WTC11 (cell line): ENCODE measurements around the gene USB1. TPM values are rescaled to one million over a fixed set of nuclear protein-coding genes. Genes with fewer than 3 reads are reported as not detected.

Experiments
- ATAC-seq: fragments of 200-7000 bp; cut with Tn5 transposase; 2 replicates; pipeline ENCODE4 v1.10.0; 2021; ENCODE audit warnings: mild to moderate bottlenecking, moderate library complexity
- CTCF ChIA-PET: fragments of 300-600 bp; sonication (Branson Sonifier 250); formaldehyde crosslinking; loops from one replicate; lab custom pipeline; 2021; ENCODE audit warnings: antibody characterized with exemption; lab: Charles Lee
- POLR2A ChIA-PET: fragments of 350-600 bp; sonication (Branson Sonifier 250); formaldehyde crosslinking; loops from one replicate; lab custom pipeline; 2021; ENCODE audit warnings: antibody characterized with exemption; lab: Charles Lee
- DNase-seq: peaks from one replicate; pipeline ENCODE4 v3.0.0; 2021; ENCODE audit warnings: low spot score
- H3K27ac Mint-ChIP-seq: 2 replicates; pipeline ENCODE4 v1.8.0; 2021; ENCODE audit warnings: mixed read lengths
- H3K27me3 Mint-ChIP-seq: 2 replicates; pipeline ENCODE4 v1.8.0; 2021; ENCODE audit warnings: low read depth, mild to moderate bottlenecking, moderate library complexity, mixed read lengths
- H3K36me3 Mint-ChIP-seq: 2 replicates; pipeline ENCODE4 v1.8.0; 2021; ENCODE audit warnings: mixed read lengths
- H3K4me1 Mint-ChIP-seq: 2 replicates; pipeline ENCODE4 v1.8.0; 2022; ENCODE audit warnings: mixed read lengths
- H3K4me3 Mint-ChIP-seq: 2 replicates; pipeline ENCODE4 v1.8.0; 2021; ENCODE audit warnings: mild to moderate bottlenecking, moderate library complexity, mixed read lengths
- H3K9me3 Mint-ChIP-seq: 2 replicates; pipeline ENCODE4 v1.8.0; 2021; ENCODE audit warnings: mixed read lengths
- CREB1 ChIP-seq: sonication (generic); formaldehyde crosslinking; IDR thresholded peaks from 2 replicates; pipeline ENCODE4 v1.8.0; 2023; ENCODE audit warnings: mild to moderate bottlenecking, missing genetic modification reagents
- EMX1 ChIP-seq: fragments of 250-450 bp; sonication (Bioruptor Pico); IDR thresholded peaks from 2 replicates; pipeline ENCODE4 v1.8.0; 2021; ENCODE audit warnings: mild to moderate bottlenecking
- ETV6 ChIP-seq: sonication (generic); formaldehyde crosslinking; IDR thresholded peaks from 2 replicates; pipeline ENCODE4 v1.8.1; 2022; ENCODE audit warnings: mild to moderate bottlenecking, missing genetic modification reagents
- GRHL2 ChIP-seq: fragments of 250-450 bp; sonication (Bioruptor Pico); IDR thresholded peaks from 2 replicates; pipeline ENCODE4 v1.8.0; 2022; ENCODE audit warnings: mild to moderate bottlenecking, moderate library complexity; ENCODE audit not compliant: insufficient replicate concordance, severe bottlenecking
- GTF2I ChIP-seq: fragments of 250-450 bp; sonication (Bioruptor Pico); conservative IDR thresholded peaks from 2 replicates; pipeline ENCODE4 v1.4.0; 2021; ENCODE audit warnings: mild to moderate bottlenecking
- IRF2 ChIP-seq: sonication (generic); formaldehyde crosslinking; IDR thresholded peaks from 2 replicates; pipeline ENCODE4 v1.8.0; 2022; ENCODE audit warnings: low read depth, missing genetic modification reagents, borderline replicate concordance
- NFE2L1 ChIP-seq: sonication (generic); formaldehyde crosslinking; IDR thresholded peaks from 2 replicates; pipeline ENCODE4 v1.8.1; 2023; ENCODE audit warnings: missing genetic modification reagents
- NR3C1 ChIP-seq: sonication (generic); formaldehyde crosslinking; conservative IDR thresholded peaks from 2 replicates; pipeline ENCODE4 v1.8.1; 2023; ENCODE audit warnings: low read depth, mild to moderate bottlenecking, missing genetic modification reagents
- SMAD4 ChIP-seq: sonication (generic); formaldehyde crosslinking; IDR thresholded peaks from 2 replicates; pipeline ENCODE4 v1.8.0; 2022; ENCODE audit warnings: mild to moderate bottlenecking, missing genetic modification reagents
- SP1 ChIP-seq: sonication (generic); formaldehyde crosslinking; conservative IDR thresholded peaks from 2 replicates; pipeline ENCODE4 v1.8.1; 2022; ENCODE audit warnings: missing genetic modification reagents
- TEAD4 ChIP-seq: sonication (generic); formaldehyde crosslinking; IDR thresholded peaks from 2 replicates; pipeline ENCODE4 v1.8.0; 2022; ENCODE audit warnings: mild to moderate bottlenecking, missing genetic modification reagents
- ZNF121 ChIP-seq: sonication (generic); formaldehyde crosslinking; IDR thresholded peaks from 2 replicates; pipeline ENCODE4 v1.8.0; 2023; ENCODE audit warnings: missing genetic modification reagents
- ZNF138 ChIP-seq: sonication (generic); formaldehyde crosslinking; conservative IDR thresholded peaks from 2 replicates; pipeline ENCODE4 v1.8.1; 2022; ENCODE audit warnings: mild to moderate bottlenecking, moderate library complexity, missing genetic modification reagents
- ZNF671 ChIP-seq: fragments of 250-450 bp; sonication (Bioruptor Pico); IDR thresholded peaks from 2 replicates; pipeline ENCODE4 v1.8.0; 2021; ENCODE audit warnings: mild to moderate bottlenecking
- total RNA-seq: library from RNA; stranded (reverse); gene quantifications from 3 replicates; pipeline ENCODE4 v1.2.3, GENCODE V29; 2021
- TF ChIP-seq, protein P1 (sequence below): sonication (generic); formaldehyde crosslinking; IDR thresholded peaks from 2 replicates; pipeline ENCODE4 v1.8.0; 2022; ENCODE audit warnings: mild to moderate bottlenecking, missing genetic modification reagents
- TF ChIP-seq, protein P2 (sequence below): sonication (generic); formaldehyde crosslinking; conservative IDR thresholded peaks from 2 replicates; pipeline ENCODE4 v1.8.1; 2023; ENCODE audit warnings: mild to moderate bottlenecking, low read depth, missing genetic modification reagents, moderate library complexity
- TF ChIP-seq, protein P3 (sequence below): sonication (generic); formaldehyde crosslinking; IDR thresholded peaks from 2 replicates; pipeline ENCODE4 v1.8.0; 2023; ENCODE audit warnings: mild to moderate bottlenecking, missing genetic modification reagents
- TF ChIP-seq, protein P4 (sequence below): sonication (generic); formaldehyde crosslinking; IDR thresholded peaks from 2 replicates; pipeline ENCODE4 v1.8.1; 2023; ENCODE audit warnings: mild to moderate bottlenecking, missing genetic modification reagents
- TF ChIP-seq, protein P5 (sequence below): fragments of 250-450 bp; sonication (Bioruptor Pico); conservative IDR thresholded peaks from 2 replicates; pipeline ENCODE4 v1.9.0; 2021; ENCODE audit warnings: mild to moderate bottlenecking

The USB1 gene
- total RNA-seq, 1 experiment from 2014 or later, result 67.1 TPM

DNA sequence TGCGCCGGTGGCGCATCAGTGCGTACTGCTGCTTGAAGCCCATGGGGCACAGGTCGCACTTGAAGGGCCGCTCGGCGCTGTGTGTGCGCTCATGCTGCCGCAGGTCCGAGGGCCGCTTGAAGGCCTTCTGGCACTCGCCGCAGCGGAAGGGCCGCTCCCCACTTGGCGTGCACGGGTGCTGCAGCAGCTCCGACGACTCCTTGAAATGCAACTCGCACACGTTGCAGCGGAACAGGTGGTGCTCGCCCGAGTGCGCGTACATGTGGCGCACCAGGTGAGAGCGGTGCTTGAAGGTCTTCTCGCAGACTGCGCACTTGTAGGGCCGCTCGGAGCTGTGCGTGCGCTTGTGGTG lies 4.1 kb upstream of the USB1 start (continued):
- TF ChIP-seq, protein P1, sequence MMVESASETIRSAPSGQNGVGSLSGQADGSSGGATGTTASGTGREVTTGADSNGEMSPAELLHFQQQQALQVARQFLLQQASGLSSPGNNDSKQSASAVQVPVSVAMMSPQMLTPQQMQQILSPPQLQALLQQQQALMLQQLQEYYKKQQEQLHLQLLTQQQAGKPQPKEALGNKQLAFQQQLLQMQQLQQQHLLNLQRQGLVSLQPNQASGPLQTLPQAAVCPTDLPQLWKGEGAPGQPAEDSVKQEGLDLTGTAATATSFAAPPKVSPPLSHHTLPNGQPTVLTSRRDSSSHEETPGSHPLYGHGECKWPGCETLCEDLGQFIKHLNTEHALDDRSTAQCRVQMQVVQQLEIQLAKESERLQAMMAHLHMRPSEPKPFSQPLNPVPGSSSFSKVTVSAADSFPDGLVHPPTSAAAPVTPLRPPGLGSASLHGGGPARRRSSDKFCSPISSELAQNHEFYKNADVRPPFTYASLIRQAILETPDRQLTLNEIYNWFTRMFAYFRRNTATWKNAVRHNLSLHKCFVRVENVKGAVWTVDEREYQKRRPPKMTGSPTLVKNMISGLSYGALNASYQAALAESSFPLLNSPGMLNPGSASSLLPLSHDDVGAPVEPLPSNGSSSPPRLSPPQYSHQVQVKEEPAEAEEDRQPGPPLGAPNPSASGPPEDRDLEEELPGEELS (CRISPR knock-in tag), result no peak
- TF ChIP-seq TEAD4 (CRISPR knock-in tag), result no peak
- TF ChIP-seq NFE2L1 (CRISPR knock-in tag), result no peak
- TF ChIP-seq GTF2I, result no peak
- TF ChIP-seq ZNF138 (CRISPR knock-in tag), result no peak
- TF ChIP-seq, all 79 proteins: peak for 0

DNA sequence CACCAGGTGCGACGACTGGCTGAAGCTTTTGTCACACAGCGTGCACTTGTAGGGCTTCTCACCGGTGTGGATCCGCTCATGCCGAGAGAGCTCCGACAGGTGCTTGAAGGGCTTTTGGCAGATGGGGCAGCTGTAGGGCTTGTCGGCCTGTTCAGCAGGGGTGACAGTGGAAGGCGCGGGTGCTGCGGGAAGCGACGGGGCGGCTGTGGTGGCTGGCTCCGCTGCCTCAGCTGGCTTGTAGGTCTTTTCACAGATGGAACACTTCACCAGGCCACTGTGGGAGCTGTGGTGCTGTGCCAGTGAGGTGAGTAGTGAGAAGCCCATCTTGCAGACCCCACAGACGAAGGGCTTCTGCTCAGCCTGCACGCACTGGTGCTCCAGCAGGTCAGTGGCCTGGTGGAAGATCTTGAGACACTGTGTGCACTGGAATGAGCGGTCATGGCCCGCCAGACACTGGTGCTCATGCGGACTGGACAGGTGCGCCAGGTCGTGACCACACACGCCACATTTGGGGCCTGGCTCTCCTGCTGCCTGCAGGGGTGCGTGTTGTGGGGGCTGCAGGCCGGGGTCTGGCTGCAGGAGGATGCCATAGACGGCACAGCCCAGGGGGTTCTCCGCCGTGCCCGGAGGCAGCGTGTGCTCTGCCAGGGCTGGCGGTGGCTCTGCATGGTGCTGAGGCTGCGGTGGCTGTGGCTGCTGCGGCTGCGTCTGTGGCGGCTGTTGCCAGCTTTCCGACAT lies 3.5 kb upstream of the USB1 start:
- H3K4me3 Mint-ChIP-seq, result no peak overlapping the region
- no peak for ATAC-seq
- DNase-seq, result no peak
- peaks cover 4% of the 10 kb centered on the region; the same call in 1 of the 2 replicates for H3K36me3 Mint-ChIP-seq
- ChIA-PET POLR2A (no interaction called here), CTCF (interaction anchor here (0.6 to 6.1 kb wide), 6 partner anchors 12 to 222 kb away, joined by 3 to 56 read pairs (median 6); no protein-coding TSS in a partner anchor)
- no peaks in the 10 kb centered on the region for H3K27me3 Mint-ChIP-seq
- TF ChIP-seq GRHL2 (CRISPR knock-in tag) (no peak), NR3C1 (CRISPR knock-in tag) (no peak), SMAD4 (no peak), CREB1 (CRISPR knock-in tag) (no peak)
- TF ChIP-seq, protein P2, sequence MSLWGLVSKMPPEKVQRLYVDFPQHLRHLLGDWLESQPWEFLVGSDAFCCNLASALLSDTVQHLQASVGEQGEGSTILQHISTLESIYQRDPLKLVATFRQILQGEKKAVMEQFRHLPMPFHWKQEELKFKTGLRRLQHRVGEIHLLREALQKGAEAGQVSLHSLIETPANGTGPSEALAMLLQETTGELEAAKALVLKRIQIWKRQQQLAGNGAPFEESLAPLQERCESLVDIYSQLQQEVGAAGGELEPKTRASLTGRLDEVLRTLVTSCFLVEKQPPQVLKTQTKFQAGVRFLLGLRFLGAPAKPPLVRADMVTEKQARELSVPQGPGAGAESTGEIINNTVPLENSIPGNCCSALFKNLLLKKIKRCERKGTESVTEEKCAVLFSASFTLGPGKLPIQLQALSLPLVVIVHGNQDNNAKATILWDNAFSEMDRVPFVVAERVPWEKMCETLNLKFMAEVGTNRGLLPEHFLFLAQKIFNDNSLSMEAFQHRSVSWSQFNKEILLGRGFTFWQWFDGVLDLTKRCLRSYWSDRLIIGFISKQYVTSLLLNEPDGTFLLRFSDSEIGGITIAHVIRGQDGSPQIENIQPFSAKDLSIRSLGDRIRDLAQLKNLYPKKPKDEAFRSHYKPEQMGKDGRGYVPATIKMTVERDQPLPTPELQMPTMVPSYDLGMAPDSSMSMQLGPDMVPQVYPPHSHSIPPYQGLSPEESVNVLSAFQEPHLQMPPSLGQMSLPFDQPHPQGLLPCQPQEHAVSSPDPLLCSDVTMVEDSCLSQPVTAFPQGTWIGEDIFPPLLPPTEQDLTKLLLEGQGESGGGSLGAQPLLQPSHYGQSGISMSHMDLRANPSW (CRISPR knock-in tag), result no peak
- no peaks in the 10 kb centered on the region for H3K9me3 Mint-ChIP-seq
- H3K27ac Mint-ChIP-seq, result no peak overlapping the region
- peaks cover 29% of the 10 kb centered on the region for H3K4me1 Mint-ChIP-seq

DNA sequence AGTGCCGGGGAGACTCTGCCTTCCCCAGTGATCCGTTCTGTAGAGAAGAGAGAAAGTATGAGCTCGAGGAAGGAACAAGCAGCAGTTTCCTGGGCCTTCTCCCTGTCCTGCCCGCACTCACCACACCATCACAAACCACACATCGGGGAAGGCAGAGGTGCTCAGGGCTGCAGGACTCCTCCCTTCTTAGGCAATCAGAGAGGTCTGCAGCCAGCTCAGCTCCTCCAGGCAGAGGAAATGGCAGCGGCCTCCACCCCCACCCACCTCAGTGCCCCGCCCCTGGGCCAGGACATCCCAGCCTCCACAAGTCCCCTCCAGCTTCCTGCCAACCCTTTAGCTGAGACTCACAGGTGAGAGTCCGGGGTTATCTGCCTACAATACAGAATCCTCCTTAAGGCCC lies 2.7 kb upstream of the USB1 start:
- Mint-ChIP-seq H3K27me3 (no peaks in the 10 kb centered on the region), H3K27ac (no peak overlapping the region), H3K9me3 (no peaks in the 10 kb centered on the region), H3K4me1 (peaks cover 23% of the 10 kb centered on the region), H3K4me3 (no peak overlapping the region), H3K36me3 (peaks cover 4% of the 10 kb centered on the region; the same call in 1 of the 2 replicates)
- POLR2A ChIA-PET, result interaction anchor here (1.0 kb wide), 1 partner anchor 131 kb away, joined by 3 read pairs; the partner anchor contains the start of gene CFAP20
- 0 out of 2 replicates have a peak, but pooled peaks have one; percentile 1 for ATAC-seq
- DNase-seq, result peak; percentile 37
- TF ChIP-seq NR3C1 (CRISPR knock-in tag) (no peak), NFE2L1 (CRISPR knock-in tag) (no peak)
- TF ChIP-seq, protein P3, sequence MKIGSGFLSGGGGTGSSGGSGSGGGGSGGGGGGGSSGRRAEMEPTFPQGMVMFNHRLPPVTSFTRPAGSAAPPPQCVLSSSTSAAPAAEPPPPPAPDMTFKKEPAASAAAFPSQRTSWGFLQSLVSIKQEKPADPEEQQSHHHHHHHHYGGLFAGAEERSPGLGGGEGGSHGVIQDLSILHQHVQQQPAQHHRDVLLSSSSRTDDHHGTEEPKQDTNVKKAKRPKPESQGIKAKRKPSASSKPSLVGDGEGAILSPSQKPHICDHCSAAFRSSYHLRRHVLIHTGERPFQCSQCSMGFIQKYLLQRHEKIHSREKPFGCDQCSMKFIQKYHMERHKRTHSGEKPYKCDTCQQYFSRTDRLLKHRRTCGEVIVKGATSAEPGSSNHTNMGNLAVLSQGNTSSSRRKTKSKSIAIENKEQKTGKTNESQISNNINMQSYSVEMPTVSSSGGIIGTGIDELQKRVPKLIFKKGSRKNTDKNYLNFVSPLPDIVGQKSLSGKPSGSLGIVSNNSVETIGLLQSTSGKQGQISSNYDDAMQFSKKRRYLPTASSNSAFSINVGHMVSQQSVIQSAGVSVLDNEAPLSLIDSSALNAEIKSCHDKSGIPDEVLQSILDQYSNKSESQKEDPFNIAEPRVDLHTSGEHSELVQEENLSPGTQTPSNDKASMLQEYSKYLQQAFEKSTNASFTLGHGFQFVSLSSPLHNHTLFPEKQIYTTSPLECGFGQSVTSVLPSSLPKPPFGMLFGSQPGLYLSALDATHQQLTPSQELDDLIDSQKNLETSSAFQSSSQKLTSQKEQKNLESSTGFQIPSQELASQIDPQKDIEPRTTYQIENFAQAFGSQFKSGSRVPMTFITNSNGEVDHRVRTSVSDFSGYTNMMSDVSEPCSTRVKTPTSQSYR (CRISPR knock-in tag), result no peak
- CTCF ChIA-PET, result interaction anchor here (1.2 to 6.1 kb wide), 6 partner anchors 13 to 223 kb away, joined by 4 to 56 read pairs (median 6); no protein-coding TSS in a partner anchor

DNA sequence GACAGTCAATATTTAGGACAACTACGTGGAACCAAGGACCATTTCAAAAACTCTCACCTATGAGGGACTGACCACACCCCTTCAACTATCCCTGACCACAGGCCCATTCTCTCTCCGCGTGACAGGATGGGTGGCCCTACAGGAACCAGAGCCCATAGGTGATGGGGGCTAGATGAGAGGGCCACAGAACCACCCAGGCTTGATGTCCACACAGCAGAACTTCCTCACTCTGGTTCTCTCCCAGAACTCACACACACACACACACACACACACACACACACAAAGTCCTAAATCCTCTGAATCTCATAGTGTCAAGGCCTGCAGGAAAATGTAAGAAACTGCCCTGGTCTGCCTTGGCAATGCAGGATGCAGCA lies 2.2 kb upstream of the USB1 start:
- H3K9me3 Mint-ChIP-seq, result no peaks in the 10 kb centered on the region
- no peaks in the 10 kb centered on the region for H3K27me3 Mint-ChIP-seq
- peaks cover 7% of the 10 kb centered on the region for H3K36me3 Mint-ChIP-seq
- ChIA-PET CTCF (interaction anchor here (0.5 to 6.1 kb wide), 9 partner anchors 14 to 537 kb away, joined by 4 to 56 read pairs (median 6); partner anchors contain the start of gene POLR2C), POLR2A (interaction anchor here (1.0 kb wide), 1 partner anchor 131 kb away, joined by 3 read pairs; the partner anchor contains the start of gene CFAP20)
- ATAC-seq (no peak), DNase-seq (no peak)
- H3K4me3 Mint-ChIP-seq, result peak overlapping the region; percentile 64
- H3K4me1 Mint-ChIP-seq, result peaks cover 23% of the 10 kb centered on the region
- H3K27ac Mint-ChIP-seq, result no peak overlapping the region
- TF ChIP-seq EMX1 (CRISPR knock-in tag), result no peak
- TF ChIP-seq ETV6 (CRISPR knock-in tag), result no peak
- TF ChIP-seq IRF2 (CRISPR knock-in tag), result no peak
- no peak for TF ChIP-seq ZNF671
- TF ChIP-seq, protein P4, sequence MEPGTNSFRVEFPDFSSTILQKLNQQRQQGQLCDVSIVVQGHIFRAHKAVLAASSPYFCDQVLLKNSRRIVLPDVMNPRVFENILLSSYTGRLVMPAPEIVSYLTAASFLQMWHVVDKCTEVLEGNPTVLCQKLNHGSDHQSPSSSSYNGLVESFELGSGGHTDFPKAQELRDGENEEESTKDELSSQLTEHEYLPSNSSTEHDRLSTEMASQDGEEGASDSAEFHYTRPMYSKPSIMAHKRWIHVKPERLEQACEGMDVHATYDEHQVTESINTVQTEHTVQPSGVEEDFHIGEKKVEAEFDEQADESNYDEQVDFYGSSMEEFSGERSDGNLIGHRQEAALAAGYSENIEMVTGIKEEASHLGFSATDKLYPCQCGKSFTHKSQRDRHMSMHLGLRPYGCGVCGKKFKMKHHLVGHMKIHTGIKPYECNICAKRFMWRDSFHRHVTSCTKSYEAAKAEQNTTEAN, result no peak
- TF ChIP-seq GTF2I, result no peak
- TF ChIP-seq, protein P5, sequence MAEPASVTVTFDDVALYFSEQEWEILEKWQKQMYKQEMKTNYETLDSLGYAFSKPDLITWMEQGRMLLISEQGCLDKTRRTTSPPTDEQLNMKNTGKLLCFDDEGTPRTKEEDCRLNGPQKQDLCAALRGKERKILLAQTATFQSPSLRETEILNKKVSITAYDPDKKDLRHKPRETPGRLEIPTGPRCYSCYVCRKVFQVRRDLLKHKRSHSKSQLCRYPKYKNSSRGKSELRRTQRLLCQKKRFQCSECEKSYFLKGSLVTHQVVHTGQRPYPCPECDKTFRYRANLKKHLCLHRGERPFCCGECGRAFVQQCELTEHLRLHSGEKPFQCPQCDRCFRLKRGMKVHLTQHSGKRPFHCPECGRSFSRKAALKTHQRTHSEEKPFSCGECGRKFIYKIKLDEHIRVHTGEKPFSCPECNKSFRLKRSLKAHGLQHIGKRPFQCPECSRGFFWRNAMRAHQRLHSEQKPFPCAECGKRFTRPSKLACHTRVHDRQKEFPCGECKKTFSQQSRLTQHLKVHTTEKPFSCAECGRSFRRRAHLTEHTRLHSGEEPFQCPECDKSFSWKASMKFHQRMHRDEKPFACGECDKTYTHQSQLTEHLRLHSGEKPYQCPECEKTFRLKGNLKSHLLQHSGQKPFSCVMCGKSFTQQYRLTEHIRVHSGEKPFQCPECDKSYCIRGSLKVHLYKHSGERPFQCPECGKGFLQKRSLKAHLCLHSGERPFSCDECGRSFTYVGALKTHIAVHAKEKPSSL (CRISPR knock-in tag), result no peak
- no peak for TF ChIP-seq ZNF121
- TF ChIP-seq SP1 (CRISPR knock-in tag), result no peak
